GM03348 (cell line): ENCODE measurements around the gene HAUS7.

Source experiments
- DNase-seq: peaks from one replicate; pipeline ENCODE4 v3.0.0; 2012; ENCODE audit warnings: low spot score

Gene HAUS7

DNA sequence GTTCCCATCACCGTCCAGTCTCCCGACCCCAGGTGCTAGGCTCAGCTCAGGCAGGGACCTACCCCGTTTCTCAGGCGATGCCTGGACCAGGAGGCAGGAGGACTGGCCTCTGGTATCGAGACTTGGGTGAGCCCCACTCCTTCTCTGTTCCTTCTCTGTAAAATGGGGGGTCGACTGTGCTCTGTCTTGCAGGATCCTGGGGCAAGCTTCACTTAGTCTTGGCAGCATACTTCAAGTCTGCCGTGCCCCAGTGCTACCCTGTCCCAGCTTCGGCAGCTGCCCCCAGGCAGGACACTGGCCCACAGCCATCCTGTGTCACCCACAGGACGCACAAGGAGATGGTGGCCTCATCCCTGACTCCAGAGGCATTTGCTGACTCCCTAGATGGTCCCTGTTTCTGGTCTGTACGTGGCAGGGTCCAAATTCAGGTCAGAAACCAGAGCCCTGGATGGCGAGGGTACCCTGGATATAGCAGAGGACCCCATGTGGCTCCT lies 7.0 kb upstream of the HAUS7 start:
- DNase-seq = no peak

DNA sequence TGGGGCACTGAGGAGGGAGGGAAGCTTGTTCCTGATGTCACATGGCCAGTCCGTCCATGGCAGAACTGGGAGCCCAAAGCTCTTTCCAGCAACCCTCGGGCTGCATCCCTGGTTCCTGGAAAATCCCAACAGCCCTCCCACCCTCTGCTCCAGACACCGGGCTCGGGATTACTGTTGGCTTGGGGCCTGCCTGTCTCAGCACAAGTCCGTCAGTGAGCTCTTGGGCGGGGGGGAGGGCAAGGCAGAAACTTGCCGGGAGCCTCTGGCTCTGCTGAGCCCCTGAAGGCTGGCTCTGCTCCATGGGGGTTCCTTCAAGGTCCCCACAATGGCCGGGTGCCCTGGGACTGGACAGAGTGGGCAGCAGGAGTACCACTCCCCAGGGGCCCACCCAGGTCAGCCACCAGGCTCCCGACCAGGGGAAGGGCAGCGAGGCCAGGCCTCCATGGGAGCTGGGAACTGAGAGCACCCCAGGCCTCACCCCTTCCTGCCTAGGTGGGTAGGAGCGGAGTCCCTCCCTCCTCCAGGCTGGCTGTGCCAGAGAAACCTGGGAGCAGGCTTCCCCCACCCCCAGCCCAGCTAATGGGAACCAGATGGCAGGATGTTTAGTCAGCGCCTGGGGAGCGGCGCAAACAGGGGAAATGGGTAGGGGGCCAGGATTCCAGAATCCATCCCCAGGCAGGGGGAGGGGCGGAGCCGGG lies 6.4 kb upstream of the HAUS7 start:
- DNase-seq = peak; percentile 75

DNA sequence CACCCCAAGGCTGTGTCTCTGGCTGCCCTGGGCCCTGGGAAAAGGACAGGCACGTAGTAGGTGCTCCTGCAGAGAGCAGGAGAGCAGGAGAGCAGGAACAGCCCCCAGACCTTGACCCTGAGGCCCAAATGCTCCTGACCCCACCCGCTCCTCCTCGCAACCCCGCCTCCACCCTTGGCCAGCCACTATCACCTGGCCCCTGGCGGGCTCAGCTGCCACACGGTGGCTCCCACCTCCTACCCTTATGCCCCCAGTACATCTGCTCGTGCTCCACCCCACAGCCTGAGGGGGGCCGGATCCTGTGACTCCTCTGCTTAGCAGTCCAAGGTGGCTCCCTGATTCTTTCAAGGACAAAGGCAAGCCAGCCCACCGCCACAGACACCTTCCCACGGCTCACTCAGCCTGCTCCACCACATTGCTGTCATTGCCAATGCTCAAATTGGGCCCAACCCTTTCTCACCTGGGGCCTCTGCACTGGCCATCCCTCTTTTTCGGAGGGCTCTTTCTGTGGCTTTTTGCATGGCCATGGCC lies 5.4 kb upstream of the HAUS7 start:
- DNase-seq = no peak

DNA sequence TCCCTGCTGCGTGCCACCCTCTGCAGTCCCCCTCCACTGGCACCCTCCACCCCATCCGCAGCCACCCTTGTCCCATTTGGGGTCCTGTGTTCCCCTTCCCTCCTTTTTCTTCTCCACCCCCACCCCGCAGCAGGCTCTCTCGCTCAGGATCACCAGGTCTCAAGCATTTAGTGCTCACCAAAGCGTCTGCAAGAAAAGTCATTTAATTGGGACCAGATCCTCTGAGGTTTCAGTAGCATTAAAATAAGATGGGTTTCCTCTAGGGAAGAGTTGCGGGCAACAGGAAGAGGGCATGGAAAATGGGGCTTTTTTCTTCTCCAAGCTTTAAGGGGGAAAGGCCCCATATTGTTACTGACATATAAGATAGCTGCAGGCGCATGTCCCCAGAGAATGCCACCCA lies 4.9 kb upstream of the HAUS7 start:
- DNase-seq = no peak

DNA sequence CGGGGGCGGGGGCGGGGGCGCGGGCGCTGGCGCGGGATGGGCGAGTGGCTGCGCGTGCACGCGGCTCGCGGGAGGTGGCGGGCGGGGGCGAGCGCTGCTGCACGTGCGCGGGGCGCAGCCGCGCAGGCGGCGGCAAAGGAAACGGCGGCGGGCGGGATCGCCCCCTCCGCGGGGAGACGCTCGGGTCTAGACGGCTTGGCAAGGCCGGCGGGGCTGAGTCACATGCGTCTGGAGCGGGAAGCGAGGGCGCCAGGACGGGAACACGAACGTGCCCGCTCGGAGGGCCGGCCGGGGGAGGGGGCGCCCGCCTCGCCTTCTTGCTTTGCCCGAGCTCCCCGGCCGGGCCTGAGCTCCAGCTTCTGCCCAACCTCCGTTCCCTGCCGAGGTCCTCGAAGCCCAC lies 4.3 kb upstream of the HAUS7 start:
- peak; percentile 80 for DNase-seq

DNA sequence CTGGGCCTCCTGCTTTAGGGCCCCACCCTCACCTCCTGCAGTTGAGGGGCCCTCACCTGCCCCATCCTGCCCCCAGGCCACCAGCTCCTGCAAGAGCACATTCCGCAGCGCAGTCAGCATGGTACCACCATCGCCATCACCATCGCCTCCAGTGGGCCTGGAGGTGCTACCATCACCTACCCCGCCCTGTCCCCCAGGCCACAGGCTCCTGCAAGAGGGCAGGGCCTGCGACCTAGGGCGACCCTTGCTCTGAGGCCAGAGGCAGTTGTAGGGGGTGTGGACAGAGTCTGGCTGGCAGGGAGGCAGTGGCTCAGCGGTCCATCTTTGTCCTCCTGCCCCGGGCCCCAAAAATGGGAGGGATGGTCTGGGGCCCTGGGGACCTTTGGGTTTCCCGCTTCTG lies 3.9 kb upstream of the HAUS7 start:
- no peak for DNase-seq

DNA sequence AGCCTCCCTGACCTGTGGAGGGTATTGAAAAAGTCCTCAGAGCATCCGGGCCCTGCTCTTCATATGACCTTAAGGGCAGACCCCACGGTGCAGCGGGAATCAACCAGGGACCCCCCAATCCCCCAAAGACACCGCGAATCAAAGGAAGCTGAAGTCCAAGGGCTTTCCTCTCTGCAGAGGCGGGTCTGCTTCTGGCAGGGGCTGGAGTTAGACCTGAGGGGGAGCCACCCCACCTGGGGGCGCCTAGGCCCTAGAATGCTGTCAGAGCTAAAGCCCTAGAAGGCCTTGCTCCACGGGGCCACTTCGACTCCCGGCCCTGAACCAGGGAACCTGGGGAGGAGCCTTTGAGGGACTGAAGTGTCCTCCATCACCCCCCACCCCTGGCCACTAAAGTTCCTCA lies 2.8 kb upstream of the HAUS7 start:
- no peak for DNase-seq

DNA sequence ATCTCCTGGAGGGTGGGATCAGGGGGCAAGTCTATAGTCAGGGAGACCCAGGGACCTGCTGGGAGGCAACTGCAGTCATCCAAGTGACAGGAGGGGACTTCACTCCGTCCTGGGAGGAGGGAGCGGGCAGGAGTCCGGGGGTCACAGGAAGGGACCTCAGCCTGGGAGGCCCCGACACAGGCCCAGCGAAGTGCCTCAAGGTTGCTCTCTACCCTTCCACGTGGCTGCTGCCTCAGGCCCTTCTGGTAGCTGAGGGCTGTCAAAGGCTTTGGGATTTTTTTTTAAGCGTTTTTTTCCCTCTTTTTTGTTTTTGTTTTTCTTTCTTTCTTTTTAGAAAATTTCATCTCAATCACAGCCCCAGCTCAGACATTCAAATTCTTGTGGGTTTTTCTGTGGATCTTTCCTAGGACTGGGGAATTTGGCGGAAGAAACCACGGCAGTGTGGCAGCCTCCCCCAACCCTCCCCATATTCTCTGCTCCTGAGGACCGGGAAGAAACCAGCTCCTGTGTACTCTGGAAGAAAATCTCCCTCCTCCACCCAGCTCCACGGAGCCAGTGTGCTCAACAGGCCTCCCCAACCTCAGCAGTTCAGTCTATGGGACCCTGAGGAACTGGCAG lies 1.4 kb upstream of the HAUS7 start:
- peak; percentile 43 for DNase-seq

DNA sequence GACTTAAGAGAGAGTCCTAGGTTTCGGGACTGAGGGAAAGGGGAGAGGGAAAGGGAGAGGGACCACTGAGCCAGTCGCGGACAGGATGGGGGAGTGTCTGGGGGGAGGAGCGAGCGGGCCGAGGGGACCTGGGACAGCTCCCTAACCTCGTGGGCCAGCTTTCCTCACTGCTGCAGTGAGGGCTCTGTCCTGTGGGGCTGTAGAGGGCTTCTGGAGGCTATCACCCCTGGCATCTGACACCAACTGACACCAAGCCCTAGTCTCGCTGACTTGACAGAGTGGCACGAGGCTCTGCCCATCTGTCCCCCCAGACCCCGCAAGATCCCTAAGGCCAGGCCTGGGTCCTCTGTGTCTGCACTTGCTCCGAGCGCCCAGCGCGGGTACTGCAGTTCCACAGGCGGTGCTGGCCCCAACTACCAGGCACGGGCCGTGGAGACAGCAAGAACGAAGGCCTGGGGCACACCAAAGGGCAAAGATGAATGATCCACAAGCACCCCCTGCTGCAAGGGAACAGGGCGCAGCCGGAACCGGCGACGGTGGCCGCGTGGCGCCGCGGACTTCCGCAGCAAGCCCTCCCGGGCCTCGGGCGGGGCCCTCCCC lies 465 bp downstream of the HAUS7 start:
- peak; percentile 45 for DNase-seq

DNA sequence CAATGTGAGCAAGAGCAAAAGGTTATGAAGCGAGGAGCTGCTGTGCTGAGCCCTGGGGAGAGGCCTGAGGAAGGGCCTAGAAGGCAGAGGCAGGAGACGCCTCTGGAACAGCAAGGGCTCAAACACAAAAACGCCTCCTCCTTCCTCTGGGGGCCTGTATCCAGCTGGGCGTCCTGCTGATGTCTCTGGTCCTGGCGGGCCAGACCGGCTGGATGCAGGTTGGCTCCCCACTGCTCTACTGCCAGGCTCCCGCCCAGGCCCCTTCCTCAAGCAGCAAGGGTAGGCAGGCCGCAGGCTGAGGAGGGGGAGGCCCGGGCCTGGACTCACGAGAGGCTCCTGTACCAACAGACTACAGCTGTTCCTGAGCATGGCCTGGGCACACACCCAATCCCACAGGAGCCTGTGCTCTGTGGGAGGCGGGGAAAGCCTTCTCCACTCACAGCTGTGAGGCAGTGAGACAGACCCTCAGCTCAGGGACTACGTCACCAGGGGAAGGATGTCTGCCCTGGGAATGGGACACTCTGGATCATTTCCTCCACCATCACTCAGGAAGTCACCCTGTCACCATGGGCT lies 2.3 kb downstream of the HAUS7 start:
- DNase-seq = no peak

DNA sequence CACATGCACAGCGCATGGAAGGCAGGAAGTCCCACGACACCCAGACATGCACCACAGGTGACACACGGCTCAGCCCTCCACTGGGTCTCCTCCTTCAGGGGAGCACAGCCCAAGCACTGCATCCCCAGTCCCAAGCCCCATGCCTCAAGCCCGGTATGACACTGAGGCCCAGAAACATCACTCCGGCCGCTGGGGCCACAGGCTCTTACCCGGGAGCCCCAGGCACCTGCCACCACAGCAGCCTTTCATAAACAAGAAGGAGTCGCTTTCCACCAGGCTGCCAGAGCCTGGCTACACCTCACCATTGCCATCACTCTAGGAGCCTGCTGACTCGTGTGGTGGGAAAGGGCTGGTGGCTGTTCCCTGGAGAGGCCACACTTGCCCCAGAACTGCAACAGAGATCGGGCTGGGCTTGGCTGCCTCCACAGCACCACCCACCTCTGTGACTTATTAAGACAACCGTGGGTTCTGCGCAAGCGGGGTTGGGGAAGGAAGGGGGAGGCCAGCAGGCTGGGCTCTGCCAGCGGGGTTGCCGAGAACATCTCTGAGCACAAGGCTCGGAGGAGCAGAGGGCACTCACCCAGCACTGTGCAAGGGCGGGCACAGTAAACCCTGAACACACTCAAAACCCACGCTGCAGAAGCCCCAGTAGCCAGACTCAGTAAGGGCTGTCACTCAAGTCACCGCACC lies 4.5 kb downstream of the HAUS7 start:
- DNase-seq = no peak

DNA sequence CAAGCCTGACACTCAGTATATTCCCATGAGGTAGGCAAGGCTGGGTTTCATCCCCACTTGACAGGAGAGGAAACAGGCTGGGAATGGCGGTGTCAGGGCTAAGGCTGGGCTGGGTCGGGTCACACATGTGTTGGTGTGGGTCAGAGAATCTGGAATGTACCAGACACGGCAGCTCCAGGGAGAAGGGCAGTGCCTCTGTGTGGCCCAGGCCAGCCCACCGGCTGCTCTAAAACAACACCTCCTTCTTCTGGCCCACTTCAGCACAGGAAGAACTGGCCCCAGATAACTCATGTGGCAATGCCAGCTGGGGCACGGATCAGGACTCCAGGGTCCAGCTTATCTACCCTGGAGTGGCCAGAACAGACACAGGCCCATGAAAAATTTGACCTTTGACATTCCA lies 6.3 kb downstream of the HAUS7 start:
- no peak for DNase-seq

DNA sequence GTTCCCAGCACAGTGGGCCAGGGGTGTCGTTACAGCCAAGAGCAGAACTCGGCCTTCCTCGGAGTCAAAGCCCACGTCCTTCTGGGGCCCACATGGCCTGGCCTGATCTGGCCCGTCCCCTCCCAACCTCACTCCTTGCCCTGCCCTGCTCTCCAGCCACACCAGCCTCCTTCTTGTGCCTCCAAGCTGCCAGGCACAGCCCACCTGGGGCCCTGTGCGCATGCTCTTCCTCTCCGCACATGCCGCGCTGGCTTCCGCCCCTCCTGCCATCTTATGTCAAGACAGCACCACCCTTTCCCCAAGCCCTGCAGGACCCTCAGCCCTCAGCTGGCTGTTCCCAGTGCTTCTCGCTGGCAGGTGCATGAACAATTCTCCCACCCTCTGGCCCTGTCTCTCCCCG lies 6.8 kb downstream of the HAUS7 start:
- DNase-seq = no peak

DNA sequence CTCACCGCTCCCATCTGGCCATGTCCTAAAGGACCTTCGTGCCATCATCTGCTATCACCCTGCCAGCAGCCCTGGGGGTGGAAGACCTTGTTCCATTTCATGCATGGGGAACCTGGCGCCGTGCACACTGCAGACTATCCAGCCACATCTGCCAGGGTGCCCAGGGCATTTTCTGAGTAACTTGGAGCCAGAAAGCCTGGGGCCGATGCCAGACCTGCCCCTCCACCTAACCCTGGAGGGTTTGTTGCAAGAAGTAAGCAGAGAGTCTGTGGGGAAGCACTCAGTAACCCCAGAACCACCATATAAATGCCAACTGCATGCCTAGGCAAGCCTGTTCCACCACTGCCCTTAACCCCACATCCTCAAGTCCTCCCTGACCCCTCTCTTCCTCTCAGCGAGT lies 7.3 kb downstream of the HAUS7 start:
- no peak for DNase-seq

DNA sequence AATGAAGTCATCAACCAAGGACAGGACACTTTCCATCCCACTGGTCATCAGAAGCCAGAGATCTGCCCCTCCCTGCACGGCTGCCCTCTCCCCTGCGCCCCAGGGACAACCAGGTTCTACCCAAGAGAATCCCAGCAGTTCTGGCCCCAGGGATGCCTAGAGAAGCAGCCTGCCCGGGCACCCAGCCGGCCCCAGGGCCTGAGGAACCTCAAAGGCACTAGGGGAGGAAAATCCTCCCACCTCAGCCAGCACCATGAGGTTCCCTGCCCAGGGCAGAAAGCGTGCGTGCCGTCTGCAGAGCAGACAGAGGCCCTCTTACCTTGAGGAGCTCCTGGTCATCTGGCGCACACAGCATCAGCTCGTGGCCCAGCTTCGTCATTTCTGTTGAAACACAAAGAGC lies 8.1 kb downstream of the HAUS7 start:
- no peak for DNase-seq

DNA sequence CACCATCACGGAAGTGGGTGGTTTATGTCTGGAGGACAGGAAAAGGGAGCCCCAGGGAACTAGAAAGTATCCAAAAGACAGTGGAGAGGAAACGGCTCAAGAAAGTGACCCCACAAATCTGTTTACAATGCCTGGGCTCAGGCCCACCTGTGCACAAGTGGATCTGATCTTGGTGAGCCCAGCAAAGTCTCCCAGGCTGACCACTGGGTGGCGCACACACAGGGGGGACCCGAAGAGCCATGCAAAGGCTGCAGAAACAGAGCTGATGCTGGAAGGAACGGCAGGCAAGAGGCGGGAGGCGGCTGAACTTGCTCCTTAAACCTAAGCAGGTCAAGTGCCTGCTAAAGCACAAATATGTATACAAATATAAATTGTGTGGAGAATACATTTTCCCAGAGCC lies 9.6 kb downstream of the HAUS7 start:
- peak; percentile 57 for DNase-seq

DNA sequence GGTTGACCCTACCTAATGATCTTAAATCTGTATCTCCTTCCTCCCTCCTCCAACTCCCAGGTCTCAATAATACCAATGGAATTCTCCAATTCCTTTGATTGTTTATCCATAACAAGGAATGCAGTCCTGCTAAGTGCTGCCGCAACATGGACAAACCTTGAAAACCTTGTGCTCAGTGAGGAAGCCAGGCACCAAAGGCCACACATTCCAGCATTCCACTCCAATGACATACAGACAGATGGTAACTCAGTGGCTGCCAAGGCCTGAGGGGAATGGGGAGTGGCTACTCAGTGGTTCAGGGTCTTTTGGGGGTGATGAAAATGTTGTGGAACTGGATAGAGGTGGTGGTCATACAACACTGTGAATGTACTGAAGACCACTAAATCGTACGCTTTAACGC lies 10.4 kb downstream of the HAUS7 start:
- DNase-seq = peak; percentile 60

DNA sequence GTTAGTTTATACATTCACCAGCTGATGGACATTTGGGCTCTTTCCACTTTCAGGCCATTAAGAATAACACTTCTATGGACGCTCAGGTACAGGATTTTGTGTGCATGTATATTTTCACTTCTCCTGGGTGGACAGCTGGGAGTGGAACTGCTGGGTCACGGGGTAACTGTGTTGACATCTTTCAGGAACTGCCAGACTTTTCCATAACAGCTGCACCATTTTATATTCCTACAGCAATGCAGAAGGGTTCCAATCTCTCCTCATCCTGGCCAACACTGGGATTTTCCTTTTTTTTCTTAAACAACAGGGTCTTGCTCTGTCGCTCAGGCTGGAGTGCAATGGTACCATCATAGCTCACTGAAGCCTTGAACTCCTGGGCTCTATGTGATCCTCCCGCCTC lies 11.9 kb downstream of the HAUS7 start:
- DNase-seq = no peak

DNA sequence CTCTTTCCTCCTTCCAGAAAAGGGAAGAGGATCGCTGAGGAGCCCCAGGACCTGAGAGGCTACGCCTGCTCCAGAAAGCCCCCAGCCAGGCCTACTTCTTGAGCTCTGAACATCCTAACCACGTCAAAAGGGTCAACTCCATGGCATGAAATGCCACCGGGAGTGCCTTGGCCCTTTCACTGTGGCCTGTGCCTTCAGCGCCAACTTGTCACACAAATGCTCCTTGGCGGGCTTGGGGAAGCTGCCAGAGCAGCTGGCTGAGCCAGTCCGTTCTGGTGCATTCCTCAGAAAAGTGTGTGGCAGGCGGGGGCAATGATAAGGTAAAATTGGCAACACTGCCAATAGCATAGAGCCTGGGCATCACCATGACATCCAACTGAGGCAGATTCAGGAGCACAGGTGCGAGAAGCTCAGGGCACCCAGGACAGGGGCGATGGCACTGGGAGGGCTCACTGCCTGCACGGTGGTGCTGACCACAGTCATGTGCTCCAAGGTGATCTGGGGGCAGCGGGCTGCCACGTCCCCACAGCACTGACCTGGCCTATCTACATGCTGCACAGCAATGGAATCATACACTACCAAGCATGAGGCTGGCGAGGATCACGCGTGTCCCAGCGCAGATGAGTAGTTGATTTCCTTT lies 12.4 kb downstream of the HAUS7 start:
- no peak for DNase-seq

DNA sequence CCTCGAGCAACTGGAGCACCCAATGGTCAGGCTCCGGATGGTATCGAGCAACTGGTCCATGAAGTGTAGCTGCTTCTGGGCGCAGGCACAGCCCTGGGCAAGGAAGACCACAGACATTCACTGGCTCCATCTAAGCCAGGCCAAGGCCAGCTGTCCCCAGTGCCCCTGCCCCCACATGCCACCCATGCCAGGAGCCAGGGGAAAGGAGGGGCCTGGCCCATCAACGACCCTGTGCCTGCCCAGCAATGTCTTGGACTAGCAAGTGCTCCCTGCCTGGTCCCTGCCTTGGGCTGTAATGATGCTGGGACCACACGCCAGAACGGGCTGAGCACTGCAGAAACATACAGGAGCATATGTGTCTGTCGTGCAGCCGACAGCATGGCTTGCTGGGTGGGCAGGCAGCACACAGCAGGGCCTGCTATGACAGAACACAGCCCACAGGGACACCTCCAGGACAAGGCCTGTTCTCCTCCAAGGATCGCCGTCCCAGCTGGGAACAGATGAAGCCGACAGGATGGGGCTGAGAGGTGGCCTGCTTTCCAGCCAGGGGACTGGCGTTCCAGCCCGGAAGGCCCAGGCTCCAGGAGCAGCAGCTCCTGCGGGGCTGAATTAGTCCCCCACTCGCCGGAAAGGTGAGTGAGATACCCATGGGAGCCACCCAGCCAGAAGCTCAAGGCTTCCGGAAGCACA lies 13.1 kb downstream of the HAUS7 start:
- DNase-seq = no peak

DNA sequence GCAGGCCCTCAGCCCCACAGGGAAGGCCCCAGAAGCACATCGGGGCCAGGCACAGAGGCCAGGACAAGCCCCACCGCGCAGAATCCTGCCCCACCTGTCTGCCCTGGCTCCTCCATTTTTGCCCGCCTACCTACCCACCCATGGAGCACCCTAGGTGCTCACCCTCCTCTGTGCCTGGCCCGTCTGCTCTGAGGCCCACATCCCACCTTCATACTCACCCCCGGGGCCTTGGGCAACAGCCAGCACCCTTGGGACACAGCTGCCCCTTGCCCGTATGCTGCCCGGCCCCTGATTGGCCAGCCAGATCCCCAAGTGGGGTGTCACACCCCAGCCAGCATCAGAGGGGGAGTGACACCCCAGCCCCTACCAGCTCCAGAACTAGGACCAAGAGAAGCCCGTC lies 13.7 kb downstream of the HAUS7 start:
- no peak for DNase-seq
